ENCODE data around the gene PPFIA2.
"Not testable (repeated sequence)": the region's sequence is repeated elsewhere in the genome, so short reads cannot be mapped to it uniquely, and the experiment has no call there.

Gene PPFIA2

GRCh38 chr12:81222846-81223592 lies 536.1 kb downstream of the PPFIA2 start:
- in situ Hi-C loops (cut with MboI; ENCODE audit: low sequenced_read_pairs) = no loop called here

GRCh38 chr12:81221681-81222080 lies 537.5 kb downstream of the PPFIA2 start:
- in situ Hi-C loops (cut with MboI; ENCODE audit: low sequenced_read_pairs) = no loop called here

GRCh38 chr12:81216739-81217138 lies 542.4 kb downstream of the PPFIA2 start:
- in situ Hi-C loops (cut with MboI; ENCODE audit: low sequenced_read_pairs) = no loop called here

GRCh38 chr12:81212996-81213696 lies 546.0 kb downstream of the PPFIA2 start:
- in situ Hi-C loops (cut with MboI; ENCODE audit: low sequenced_read_pairs) = no loop called here

GRCh38 chr12:81211306-81211705 lies 547.8 kb downstream of the PPFIA2 start:
- in situ Hi-C loops (cut with MboI; ENCODE audit: low sequenced_read_pairs) = no loop called here

GRCh38 chr12:81209772-81210225 lies 549.4 kb downstream of the PPFIA2 start:
- in situ Hi-C loops (cut with MboI; ENCODE audit: low sequenced_read_pairs) = not testable (repeated sequence)

GRCh38 chr12:81209012-81209411 lies 550.1 kb downstream of the PPFIA2 start:
- in situ Hi-C loops (cut with MboI; ENCODE audit: low sequenced_read_pairs) = no loop called here

- in situ Hi-C loops (cut with MboI; ENCODE audit: low sequenced_read_pairs) = no loop called here
Observed at GRCh38 chr12:81208187-81208911, 550.8 kb downstream of the PPFIA2 start.
